ENCODE data around the gene LTF. TPM values are rescaled to one million over a fixed set of nuclear protein-coding genes. Genes with fewer than 3 reads are reported as not detected.

Gene LTF
- total and polyA plus RNA-seq, 2 of the 13 experiments (the other 11 are each of a cell fraction or from before 2014, with no cell fraction given), result not detected

- Histone ChIP-seq H2AFZ (ENCODE audit: low read length) (no peak overlapping the region), H3K9ac (ENCODE audit: insufficient read depth, low read depth, low read length) (no peak overlapping the region), H3K9me3 (ENCODE audit: low read length) (no peaks in the 10 kb centered on the region), H3K79me2 (ENCODE audit: insufficient read depth, low read length) (no peaks in the 10 kb centered on the region), H3K4me3 (replicated peaks in 1 of 3; ENCODE audit: insufficient read depth in 1 of 3, low read depth in 2 of 3, low read length in 3 of 3) (no peak overlapping the region), H3K27me3 (ENCODE audit: control insufficient read depth in 1 of 2, insufficient read depth in 2 of 2, low read length in 2 of 2) (no peaks in the 10 kb centered on the region; a peak in 1 of 5 replicates), H4K20me1 (ENCODE audit: insufficient read depth, low read length) (no peaks in the 10 kb centered on the region), H3K4me1 (ENCODE audit: insufficient read depth, low read length) (no peaks in the 10 kb centered on the region; the same call in 1 of the 2 replicates), H3K27ac (ENCODE audit: extremely low read length, insufficient read depth, low read length) (no peak overlapping the region), H3K4me2 (ENCODE audit: low read depth, low read length) (no peak overlapping the region), H3K36me3 (replicated peaks in 1 of 2; ENCODE audit: control insufficient read depth in 1 of 2, insufficient read depth in 2 of 2, low read length in 2 of 2) (no peaks in the 10 kb centered on the region)
- ChIA-PET CTCF (ENCODE audit: low intra/inter-chr PET ratio, low total read pairs) (interaction anchor here (1.9 kb wide), 1 partner anchor 67 kb away, joined by 4 read pairs; no protein-coding TSS in a partner anchor), POLR2A (no interaction called here)
- no peak for FAIRE-seq
- BruUV-seq (replicated peaks), result no TSS peak
- ATAC-seq, result no peak
- intact Hi-C loops (cut with micrococcal nuclease; ENCODE audit: unreplicated experiment) (no loop called here), in situ Hi-C loops (cut with HindIII; ENCODE audit: extremely low pct_ligation_motif_present, low pct_unique_long_range_greater_than_20kb) (loop anchor here (5.0 kb wide), 1 partner anchor 66 kb away; no protein-coding TSS in a partner anchor)
- TF ChIP-seq MNT (IDR thresholded peaks at IDR 0.05) (no peak), ZNF570 (CRISPR knock-in tag; IDR thresholded peaks at IDR 0.05; ENCODE audit: borderline replicate concordance) (no peak), ZNF761 (CRISPR knock-in tag; conservative IDR thresholded peaks at IDR 0.05) (no peak), MAZ (IDR thresholded peaks at IDR 0.05; ENCODE audit: borderline replicate concordance, low read depth, low read length) (no peak), MAZ (CRISPR knock-in tag; IDR thresholded peaks at IDR 0.05; ENCODE audit: low read depth) (no peak), ARHGAP35 (CRISPR knock-in tag; IDR thresholded peaks at IDR 0.05; ENCODE audit: borderline replicate concordance) (no peak), ZNF777 (CRISPR knock-in tag; IDR thresholded peaks at IDR 0.05) (no peak), ZIK1 (CRISPR knock-in tag; IDR thresholded peaks at IDR 0.05; ENCODE audit: borderline replicate concordance, low read depth) (no peak), HDAC6 (IDR thresholded peaks at IDR 0.05; ENCODE audit: low read depth, low read length) (no peak), ARID2 (CRISPR knock-in tag; IDR thresholded peaks at IDR 0.05; ENCODE audit: borderline replicate concordance) (no peak)
- TF ChIP-seq, protein P1, sequence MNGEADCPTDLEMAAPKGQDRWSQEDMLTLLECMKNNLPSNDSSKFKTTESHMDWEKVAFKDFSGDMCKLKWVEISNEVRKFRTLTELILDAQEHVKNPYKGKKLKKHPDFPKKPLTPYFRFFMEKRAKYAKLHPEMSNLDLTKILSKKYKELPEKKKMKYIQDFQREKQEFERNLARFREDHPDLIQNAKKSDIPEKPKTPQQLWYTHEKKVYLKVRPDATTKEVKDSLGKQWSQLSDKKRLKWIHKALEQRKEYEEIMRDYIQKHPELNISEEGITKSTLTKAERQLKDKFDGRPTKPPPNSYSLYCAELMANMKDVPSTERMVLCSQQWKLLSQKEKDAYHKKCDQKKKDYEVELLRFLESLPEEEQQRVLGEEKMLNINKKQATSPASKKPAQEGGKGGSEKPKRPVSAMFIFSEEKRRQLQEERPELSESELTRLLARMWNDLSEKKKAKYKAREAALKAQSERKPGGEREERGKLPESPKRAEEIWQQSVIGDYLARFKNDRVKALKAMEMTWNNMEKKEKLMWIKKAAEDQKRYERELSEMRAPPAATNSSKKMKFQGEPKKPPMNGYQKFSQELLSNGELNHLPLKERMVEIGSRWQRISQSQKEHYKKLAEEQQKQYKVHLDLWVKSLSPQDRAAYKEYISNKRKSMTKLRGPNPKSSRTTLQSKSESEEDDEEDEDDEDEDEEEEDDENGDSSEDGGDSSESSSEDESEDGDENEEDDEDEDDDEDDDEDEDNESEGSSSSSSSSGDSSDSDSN (CRISPR knock-in tag; IDR thresholded peaks at IDR 0.05), result no peak
- TF ChIP-seq, protein P2, sequence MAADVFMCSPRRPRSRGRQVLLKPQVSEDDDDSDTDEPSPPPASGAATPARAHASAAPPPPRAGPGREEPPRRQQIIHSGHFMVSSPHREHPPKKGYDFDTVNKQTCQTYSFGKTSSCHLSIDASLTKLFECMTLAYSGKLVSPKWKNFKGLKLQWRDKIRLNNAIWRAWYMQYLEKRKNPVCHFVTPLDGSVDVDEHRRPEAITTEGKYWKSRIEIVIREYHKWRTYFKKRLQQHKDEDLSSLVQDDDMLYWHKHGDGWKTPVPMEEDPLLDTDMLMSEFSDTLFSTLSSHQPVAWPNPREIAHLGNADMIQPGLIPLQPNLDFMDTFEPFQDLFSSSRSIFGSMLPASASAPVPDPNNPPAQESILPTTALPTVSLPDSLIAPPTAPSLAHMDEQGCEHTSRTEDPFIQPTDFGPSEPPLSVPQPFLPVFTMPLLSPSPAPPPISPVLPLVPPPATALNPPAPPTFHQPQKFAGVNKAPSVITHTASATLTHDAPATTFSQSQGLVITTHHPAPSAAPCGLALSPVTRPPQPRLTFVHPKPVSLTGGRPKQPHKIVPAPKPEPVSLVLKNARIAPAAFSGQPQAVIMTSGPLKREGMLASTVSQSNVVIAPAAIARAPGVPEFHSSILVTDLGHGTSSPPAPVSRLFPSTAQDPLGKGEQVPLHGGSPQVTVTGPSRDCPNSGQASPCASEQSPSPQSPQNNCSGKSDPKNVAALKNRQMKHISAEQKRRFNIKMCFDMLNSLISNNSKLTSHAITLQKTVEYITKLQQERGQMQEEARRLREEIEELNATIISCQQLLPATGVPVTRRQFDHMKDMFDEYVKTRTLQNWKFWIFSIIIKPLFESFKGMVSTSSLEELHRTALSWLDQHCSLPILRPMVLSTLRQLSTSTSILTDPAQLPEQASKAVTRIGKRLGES (CRISPR knock-in tag; IDR thresholded peaks at IDR 0.05; ENCODE audit: borderline replicate concordance), result no peak
- WGBS (ENCODE audit: low lambda C conversion rate), result 8% methylated on average over 8 of the region's 11 CpGs
- no peak for DNase-seq (ENCODE audit: low spot score)
Measured at GRCh38 chr3:46491089-46492070, 26.7 kb upstream of the LTF start.

Measured in HepG2 (cell line).